ENCODE results near the gene TMEM235. TPM values are rescaled to one million over a fixed set of nuclear protein-coding genes. Genes with fewer than 3 reads are reported as not detected.

The TMEM235 gene
- total and polyA plus RNA-seq, 11 donors = not detected

DNA sequence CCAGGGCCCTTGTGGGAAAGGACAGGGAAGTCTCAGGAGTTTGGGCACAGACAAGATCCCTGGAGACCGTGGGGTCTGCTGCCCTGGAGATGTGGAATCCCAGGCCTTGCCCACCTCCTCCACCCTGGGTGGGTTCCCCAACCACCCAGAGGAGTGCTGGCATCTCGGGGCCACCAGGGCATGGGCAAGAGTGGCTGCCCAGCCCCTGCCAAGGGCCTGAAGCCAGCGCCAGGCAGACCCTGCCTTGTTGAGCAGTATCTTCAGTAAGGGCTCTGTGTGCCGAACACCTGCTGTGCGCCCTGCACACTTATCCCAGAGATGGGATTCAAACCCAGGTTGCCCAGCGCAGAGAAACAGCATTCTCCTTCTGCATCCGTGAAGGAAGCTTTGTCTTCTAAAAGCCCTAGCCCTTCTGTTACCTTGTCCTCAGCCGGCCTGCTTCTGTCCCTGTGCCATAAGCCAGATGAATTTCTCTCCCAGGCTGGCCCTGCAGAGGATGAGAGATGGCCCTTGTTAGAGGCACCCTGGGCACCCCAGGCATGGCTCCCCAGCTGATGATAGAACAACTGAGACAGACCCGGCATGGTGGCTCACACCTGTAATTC lies 32.4 kb downstream of the TMEM235 start:
- TF ChIP-seq, protein P1, sequence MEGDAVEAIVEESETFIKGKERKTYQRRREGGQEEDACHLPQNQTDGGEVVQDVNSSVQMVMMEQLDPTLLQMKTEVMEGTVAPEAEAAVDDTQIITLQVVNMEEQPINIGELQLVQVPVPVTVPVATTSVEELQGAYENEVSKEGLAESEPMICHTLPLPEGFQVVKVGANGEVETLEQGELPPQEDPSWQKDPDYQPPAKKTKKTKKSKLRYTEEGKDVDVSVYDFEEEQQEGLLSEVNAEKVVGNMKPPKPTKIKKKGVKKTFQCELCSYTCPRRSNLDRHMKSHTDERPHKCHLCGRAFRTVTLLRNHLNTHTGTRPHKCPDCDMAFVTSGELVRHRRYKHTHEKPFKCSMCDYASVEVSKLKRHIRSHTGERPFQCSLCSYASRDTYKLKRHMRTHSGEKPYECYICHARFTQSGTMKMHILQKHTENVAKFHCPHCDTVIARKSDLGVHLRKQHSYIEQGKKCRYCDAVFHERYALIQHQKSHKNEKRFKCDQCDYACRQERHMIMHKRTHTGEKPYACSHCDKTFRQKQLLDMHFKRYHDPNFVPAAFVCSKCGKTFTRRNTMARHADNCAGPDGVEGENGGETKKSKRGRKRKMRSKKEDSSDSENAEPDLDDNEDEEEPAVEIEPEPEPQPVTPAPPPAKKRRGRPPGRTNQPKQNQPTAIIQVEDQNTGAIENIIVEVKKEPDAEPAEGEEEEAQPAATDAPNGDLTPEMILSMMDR (IDR thresholded peaks at IDR 0.05) = no peak
- no peak for TF ChIP-seq POLR2A (IDR thresholded peaks at IDR 0.05)
- Histone ChIP-seq H3K36me3 (no peaks in the 10 kb centered on the region), H3K27ac (peak overlapping the region in 10 of 12 donors; percentile 19 to 90 (median 62)), H3K4me3 (no peak overlapping the region), H3K9me3 (no peaks in the 10 kb centered on the region), H3K4me1 (peaks cover 0 to 44% (median 11%) of the 10 kb centered on the region in 12 donors), H3K27me3 (peaks cover 0 to 3% (median 0%) of the 10 kb centered on the region in 9 donors)
- 92 to 98% (median 96%) methylated on average over 9 of the region's 9 CpGs for WGBS, 4 donors
- ATAC-seq (peak in 1 of 4 donors; percentile 8), DNase-seq (no peak)
- intact Hi-C loops (cut with DNase I) = no loop called here

DNA sequence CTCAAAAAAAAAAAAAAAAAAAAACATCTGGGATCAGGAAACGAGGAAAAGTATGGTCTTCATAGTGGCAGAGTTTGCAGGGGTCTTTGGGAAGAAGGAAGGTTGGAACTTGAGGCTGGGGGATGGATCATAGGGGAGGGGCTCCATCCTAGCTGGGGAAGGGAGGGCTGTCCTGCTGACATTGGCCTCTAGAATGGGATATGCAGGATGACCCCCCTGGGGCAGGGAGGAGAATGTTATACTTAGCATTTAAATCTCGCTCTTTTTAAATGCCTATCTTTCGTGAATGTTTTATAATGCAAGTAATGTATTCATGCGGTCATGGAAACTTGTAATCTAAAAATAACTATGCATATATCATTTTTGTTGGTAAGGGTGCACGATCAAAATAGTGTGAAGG lies 33.2 kb downstream of the TMEM235 start:
- 76 to 82% (median 79%) methylated on average over 5 of the region's 5 CpGs for WGBS, 4 donors
- no peak overlapping the region for H3K27ac ChIP-seq
- TF ChIP-seq POLR2A (IDR thresholded peaks at IDR 0.05) = no peak
- TF ChIP-seq, protein P1 (IDR thresholded peaks at IDR 0.05) = no peak
- no peak overlapping the region for H3K4me3 ChIP-seq
- intact Hi-C loops (cut with DNase I) = no loop called here
- H3K9me3 ChIP-seq = no peaks in the 10 kb centered on the region
- no peaks in the 10 kb centered on the region for H3K36me3 ChIP-seq
- peaks cover 0 to 37% (median 8%) of the 10 kb centered on the region in 12 donors for H3K4me1 ChIP-seq
- H3K27me3 ChIP-seq = peaks cover 0 to 10% (median 0%) of the 10 kb centered on the region in 9 donors
- ATAC-seq = no peak
- DNase-seq = no peak

DNA sequence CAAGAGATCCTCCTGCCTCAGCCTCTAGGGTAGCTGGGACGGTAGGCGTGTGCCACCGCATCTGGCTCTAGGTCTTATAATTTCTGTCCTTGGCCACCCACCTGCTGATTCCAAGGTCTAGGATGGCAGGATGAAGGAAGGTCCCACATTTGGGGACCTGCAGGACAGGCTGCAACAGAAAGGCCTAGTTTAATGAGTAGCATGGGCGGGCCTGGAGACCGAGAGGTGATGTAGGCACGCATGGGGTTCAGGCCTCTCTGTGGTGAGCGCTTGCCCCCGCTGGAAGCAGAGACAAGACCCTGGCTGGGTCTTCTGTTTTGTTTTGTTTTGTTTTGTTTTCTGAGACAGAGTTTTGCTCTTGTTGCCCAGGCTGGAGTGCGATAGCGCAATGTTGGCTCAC lies 33.7 kb downstream of the TMEM235 start:
- TF ChIP-seq POLR2A (IDR thresholded peaks at IDR 0.05) = no peak
- TF ChIP-seq, protein P1 (IDR thresholded peaks at IDR 0.05) = no peak
- Histone ChIP-seq H3K4me3 (no peak overlapping the region), H3K27me3 (peaks cover 0 to 11% (median 0%) of the 10 kb centered on the region in 9 donors), H3K27ac (peak overlapping the region in 1 of 12 donors; percentile 25), H3K36me3 (no peaks in the 10 kb centered on the region), H3K9me3 (no peaks in the 10 kb centered on the region), H3K4me1 (peaks cover 0 to 32% (median 8%) of the 10 kb centered on the region in 12 donors)
- intact Hi-C loops (cut with DNase I) = no loop called here
- ATAC-seq (no peak), DNase-seq (no peak)
- WGBS, 4 donors = 94 to 97% (median 96%) methylated on average over 10 of the region's 10 CpGs

DNA sequence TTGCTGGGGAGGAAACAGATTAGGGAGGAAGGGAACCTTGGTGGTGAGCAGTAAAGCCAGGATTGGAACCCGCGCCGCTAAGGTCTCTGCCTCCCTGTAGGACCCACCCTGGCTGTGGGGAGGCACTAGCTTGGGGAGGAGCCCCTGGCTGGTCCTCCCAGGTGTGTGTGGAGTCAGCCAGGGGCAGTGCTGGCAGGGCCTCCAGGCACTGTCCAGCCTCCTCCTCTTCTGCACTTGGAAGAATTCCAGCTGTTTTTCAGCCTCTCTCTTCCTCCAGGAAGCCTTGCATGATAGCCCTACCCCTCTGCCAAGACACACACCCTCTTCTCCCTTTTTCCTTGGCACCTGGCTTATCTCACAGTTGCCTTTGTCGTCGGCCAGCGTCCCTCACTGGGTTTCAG lies 34.8 kb downstream of the TMEM235 start:
- Histone ChIP-seq H3K4me1 (peaks cover 0 to 23% (median 8%) of the 10 kb centered on the region in 12 donors), H3K36me3 (no peaks in the 10 kb centered on the region), H3K27me3 (peaks cover 0 to 12% (median 2%) of the 10 kb centered on the region in 9 donors), H3K4me3 (no peak overlapping the region), H3K27ac (no peak overlapping the region), H3K9me3 (no peaks in the 10 kb centered on the region)
- no peak for TF ChIP-seq POLR2A (IDR thresholded peaks at IDR 0.05)
- TF ChIP-seq, protein P1 (IDR thresholded peaks at IDR 0.05) = no peak
- 42 to 70% (median 62%) methylated on average over 6 of the region's 6 CpGs for WGBS, 4 donors
- no peak for ATAC-seq
- intact Hi-C loops (cut with DNase I) = no loop called here
- DNase-seq = no peak

All from heart left ventricle (tissue), 16 donors.